ENCODE results near the gene SHE.
A peak's percentile ranks its signal among the peaks of the same experiment; 100 is the strongest.
"Not testable (repeated sequence)": the region's sequence is repeated elsewhere in the genome, so short reads cannot be mapped to it uniquely, and the experiment has no call there.

Gene SHE

DNA sequence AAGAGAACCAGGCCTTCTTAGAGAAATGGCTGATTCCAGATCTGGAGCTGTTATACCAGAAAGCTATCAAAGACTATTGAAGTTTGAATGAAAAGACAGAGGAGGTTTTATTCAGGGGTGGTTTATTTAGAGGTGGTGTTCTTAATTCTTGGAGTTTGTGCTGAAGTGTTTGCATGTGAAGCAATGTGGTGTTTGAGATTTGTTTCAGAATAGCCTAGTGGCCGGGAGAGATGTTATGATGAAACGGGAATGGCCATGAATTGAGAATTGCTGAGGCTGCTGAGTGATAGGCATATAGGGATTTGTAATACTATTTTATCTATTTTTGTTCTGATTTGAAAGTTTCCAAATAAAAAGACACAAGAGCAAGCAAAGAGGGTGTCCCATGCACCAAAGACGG is 10.5 kb upstream of the SHE start:
- DNase-seq = no peak

DNA sequence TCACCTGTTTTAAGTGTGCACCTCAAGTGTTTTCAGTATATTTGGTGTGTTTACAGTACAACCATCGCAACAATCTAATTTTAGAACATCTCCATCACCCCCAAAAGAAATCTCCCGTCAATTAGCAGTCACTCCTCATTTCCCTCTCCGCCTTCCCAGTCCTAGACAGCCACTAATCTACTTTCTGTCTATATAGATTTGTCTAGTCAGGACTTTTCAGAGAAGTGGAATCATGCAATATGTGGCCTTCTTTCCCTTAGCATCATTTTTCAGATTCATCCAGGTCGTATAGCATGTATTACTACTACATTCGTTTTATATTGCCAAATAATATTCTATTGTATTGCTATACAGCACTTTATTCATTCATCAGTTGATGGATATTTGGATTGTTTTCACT is 1.7 kb upstream of the SHE start:
- DNase-seq = no peak

DNA sequence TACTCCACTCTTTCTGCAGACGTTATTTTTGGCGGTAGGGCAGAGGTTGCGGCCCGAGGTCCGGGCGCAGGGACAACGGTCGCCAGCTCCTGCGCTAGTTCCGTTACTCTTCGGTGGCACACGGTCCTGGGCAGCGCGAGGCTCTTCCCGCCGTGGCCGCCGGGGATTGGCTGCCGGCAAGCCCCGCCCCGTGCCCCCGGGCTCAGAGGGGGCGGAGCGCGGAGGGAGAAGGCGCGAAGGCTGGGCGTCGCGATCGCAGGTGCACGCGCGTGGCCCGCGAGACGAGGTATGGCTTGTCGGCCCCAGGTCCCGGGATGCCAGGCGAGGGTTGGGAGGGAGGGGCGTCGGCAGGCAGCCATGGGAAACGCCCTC is 518 bp upstream of the SHE start:
- no peak for DNase-seq

- no peak for DNase-seq
Observed at GRCh38 chr1:154501423-154502065, 668 bp downstream of the SHE start.

GRCh38 chr1:154500533-154500932 is 1.7 kb downstream of the SHE start:
- DNase-seq = no peak

DNA sequence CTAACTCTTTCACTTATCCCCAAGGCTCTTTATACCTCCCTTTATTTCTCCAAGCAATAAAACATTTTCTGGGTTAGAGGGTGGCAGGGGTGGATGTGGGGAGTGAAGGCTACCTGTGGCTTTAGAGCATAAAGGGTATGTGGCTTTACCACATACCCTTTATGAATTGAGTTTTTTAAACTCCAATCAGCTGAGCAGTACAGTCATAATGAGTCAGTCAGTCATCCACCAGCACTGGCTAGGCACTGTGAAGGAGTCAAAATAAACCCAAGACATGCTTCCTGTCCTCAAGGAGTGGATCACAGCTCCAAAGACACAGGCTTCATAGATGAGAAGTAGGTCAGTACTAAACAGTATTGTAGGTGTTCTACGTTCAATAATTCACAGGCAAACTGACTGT is 2.8 kb downstream of the SHE start:
- DNase-seq = no peak

- no peak for DNase-seq
Observed at GRCh38 chr1:154497026-154497806, 5.0 kb downstream of the SHE start.

GRCh38 chr1:154496383-154496782 is 5.8 kb downstream of the SHE start:
- DNase-seq = no peak

GRCh38 chr1:154495496-154496273 is 6.5 kb downstream of the SHE start:
- DNase-seq = no peak

GRCh38 chr1:154493276-154493675 is 8.9 kb downstream of the SHE start:
- DNase-seq = no peak

GRCh38 chr1:154492115-154492514 is 10.1 kb downstream of the SHE start:
- no peak for DNase-seq

- no peak for DNase-seq
Observed at GRCh38 chr1:154490317-154490716, 11.9 kb downstream of the SHE start.

DNA sequence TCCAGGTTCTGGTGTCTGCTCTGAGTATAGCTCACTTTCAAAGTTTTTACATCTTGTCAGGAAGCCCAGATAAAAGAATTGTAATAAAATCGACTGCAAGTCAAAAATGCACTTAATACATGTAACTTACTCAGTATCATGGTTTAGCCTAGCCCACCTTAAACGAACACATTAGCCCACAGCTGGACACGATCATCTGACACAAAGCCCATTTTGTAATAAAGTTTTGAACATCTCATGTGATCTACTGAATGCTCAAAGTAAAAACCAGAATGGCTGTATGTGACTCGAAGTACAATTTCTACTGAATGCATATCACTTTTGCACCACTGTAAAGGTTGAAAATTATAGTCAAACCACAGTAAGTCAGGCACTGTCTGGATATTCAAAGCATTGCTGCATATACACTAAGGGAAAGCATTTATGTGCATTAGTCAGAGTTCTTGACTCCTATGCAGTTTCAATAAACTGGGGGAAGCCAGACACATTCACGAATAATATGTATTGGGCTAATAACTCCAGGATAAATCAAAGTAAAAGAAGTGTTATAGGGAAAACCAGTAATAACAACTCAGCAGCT is 12.4 kb downstream of the SHE start:
- DNase-seq = no peak

DNA sequence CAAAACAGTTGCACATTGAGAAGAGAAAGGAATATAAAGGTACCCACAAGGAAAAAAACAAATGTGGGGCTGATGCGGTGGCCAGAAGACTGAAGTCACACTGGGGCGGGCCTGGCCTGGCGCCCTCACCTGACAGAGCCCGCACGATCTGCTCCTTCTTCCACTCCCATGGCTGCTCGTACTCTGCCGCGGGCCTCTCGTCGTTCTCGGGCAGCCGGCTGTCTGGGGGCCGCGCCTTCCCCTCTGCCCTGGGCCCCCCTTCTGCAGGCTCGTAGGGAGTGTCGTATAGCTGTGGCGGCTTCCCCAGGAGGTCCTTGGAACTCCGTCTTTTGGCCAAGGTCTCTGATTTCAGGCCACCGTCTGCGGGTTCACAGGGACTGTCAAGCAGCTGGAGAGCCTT is 13.3 kb downstream of the SHE start:
- DNase-seq = no peak

DNA sequence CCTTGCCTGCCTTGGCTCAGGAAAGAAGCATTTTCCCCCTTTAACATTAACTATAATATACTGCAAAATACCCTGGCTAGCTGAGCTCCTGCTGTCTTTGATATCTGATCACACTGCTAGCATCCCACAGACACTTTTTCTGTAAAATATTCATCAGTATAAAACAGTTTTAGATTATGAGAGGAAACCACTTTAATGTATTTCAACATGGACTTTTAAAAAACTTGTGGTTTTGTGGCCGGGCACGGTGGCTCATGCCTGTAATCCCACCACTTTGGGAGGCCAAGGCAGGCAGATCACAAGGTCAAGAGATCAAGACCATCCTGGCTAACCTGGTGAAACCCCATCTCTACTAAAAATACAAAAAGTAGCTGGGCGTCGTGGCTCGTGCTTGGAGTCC is 15.5 kb downstream of the SHE start:
- DNase-seq = not testable (repeated sequence)

DNA sequence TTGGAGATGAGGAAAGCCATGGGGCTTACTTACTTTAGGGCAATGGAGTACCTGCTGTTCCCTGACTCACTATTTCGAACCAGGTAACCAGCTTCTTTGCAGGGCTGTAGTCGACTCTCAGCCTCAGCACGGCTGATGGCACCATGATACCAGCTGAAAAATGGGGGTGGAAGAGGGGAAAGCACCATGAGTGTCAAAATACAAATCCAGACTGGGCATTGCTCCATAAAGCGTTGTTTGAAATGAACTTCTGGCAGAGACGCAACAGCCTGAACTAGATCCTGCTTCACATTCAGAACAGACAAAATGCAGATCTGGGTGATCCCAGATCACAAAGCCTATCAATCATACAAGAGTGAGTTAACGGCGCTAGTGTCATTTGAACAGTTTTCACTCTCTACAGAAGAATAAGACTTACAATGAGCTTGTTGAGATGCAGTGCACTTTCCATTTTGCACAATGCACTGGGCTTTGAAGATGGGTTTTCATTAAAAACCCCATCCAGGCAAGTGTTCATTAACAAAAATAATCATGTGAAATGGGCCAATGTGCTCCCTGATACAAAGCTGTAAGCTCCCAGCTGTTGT is 16.2 kb downstream of the SHE start:
- DNase-seq = no peak

GRCh38 chr1:154485106-154485505 is 17.1 kb downstream of the SHE start:
- no peak for DNase-seq

DNA sequence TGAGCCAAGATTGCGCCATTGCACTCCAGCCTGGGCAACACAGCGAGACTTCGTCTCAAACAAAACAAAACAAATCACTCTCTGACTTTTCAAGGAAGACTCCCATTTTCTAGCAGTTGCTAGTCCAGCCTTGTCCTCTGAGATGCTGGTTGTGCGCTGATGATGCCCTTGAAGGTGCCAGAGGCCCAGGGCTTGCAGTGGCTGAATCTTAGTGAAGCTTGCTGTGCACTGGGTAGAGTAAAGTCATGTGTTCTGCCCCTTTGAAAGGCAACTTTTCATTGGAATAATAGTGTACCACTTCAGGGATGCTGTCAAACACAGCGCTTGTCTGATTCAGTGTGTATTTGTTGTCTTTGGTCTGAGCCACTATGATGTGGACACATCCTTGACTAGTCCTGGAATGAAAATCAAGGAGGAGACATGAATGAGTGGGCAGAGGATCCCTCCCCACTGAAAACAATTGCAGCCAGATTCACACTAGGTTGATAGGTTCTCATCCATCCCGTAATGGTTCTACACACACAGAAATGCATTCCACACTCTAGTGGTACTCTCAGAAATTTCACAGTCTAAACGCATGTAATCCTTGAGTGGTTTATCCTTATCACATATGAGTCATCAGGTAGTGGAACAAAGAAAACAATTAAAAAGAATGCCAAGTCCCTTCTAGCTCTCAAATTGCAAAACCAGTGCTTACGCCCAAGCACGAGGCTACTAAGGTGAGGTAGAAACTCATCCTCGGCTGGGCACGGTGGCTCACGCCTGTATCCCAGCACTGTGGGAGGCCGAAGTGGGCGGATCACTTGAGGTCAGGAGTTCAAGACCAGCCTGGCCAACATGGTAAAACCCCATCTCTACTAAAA is 18.0 kb downstream of the SHE start:
- no peak for DNase-seq

- DNase-seq = no peak
Observed at GRCh38 chr1:154481053-154481452, 21.2 kb downstream of the SHE start.

DNA sequence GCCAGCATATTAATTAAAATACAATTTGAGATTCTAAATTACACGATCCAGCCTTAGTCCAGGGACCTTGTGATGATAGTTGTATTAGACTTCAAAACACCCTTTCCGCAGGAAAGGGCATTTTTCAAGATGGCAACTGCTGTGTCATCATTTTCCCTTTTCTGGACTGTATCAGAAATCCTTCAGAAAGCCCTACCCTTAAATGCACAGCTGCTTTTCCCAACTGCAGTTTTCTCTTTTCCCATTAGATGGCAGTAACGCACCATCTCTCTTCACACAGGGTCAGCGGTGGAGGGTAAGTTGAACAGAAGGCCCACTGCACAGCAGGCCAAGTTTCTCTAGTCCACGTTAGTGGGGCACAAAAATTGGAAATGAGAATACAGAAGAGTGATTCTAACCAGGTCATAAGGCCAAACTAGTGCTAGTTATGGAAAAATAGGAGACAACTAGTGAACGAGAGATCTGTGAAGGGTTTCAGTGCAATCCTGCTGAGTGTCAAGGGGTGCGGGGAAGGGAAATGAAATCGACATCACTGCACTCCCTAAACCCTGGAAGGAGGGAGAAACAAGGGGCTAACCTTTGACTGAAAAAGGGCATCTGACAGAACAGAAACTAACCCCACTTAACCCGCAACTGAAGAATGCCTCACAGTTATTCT is 22.3 kb downstream of the SHE start:
- peak; percentile 58 to 82 for DNase-seq

- no peak for DNase-seq
Observed at GRCh38 chr1:154478639-154479038, 23.6 kb downstream of the SHE start.

GRCh38 chr1:154478013-154478412 is 24.2 kb downstream of the SHE start:
- no peak for DNase-seq
